Thyroid gland (tissue), 4 donors: ENCODE results near the gene SPTSSA.

Experiments used
- POLR2A ChIP-seq, 2 donors: fragments of 450-650 bp; IDR thresholded peaks; one replicate each; pipeline ENCODE4 v1.6.1; 2017; ENCODE audit warnings: antibody characterized with exemption in 2 of 2, mild to moderate bottlenecking in 2 of 2, moderate library complexity in 1 of 2
- TF ChIP-seq, protein P1 (sequence below), 6 experiments: fragments of 200-600 bp in 3 of 6; fragments of 450-650 bp in 3 of 6; sonication (generic) in 3 of 6; IDR thresholded peaks; one replicate each; pipeline ENCODE4 v1.5.1; 2016 to 2019; ENCODE audit warnings: antibody characterized with exemption in 6 of 6, mild to moderate bottlenecking in 2 of 6, inconsistent platforms in 1 of 6, moderate library complexity in 1 of 6

DNA sequence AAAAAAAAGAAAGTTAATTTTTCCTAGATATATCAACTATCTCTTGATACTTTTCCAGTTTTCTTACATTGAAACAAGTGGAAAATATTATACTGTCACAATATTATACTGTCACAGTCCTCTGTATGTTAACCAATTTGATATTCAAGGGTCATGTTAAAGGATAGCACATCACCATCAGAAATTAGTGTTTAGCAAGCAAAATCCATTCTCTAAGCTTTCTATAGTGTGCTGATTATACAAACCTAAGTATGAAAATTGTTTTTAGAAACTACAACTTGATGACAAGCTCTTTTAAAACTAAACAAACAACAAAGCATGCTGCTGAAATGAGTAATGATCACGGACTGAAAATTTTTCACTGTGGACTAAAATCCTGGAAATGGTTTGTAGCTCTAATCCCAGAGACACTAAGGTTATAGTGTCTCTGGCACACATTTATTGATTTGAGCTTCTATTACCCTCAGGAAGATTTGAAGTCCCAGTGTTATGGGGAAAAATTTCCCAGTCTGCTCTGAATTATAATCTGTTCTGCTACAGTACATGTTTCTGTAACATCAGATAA is 9.7 kb downstream of the SPTSSA start:
- TF ChIP-seq, protein P1, sequence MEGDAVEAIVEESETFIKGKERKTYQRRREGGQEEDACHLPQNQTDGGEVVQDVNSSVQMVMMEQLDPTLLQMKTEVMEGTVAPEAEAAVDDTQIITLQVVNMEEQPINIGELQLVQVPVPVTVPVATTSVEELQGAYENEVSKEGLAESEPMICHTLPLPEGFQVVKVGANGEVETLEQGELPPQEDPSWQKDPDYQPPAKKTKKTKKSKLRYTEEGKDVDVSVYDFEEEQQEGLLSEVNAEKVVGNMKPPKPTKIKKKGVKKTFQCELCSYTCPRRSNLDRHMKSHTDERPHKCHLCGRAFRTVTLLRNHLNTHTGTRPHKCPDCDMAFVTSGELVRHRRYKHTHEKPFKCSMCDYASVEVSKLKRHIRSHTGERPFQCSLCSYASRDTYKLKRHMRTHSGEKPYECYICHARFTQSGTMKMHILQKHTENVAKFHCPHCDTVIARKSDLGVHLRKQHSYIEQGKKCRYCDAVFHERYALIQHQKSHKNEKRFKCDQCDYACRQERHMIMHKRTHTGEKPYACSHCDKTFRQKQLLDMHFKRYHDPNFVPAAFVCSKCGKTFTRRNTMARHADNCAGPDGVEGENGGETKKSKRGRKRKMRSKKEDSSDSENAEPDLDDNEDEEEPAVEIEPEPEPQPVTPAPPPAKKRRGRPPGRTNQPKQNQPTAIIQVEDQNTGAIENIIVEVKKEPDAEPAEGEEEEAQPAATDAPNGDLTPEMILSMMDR (IDR thresholded peaks at IDR 0.05), result no peak
- TF ChIP-seq POLR2A (IDR thresholded peaks at IDR 0.05), result no peak
